ENCODE results near the gene VARS2. TPM values are rescaled to one million over a fixed set of nuclear protein-coding genes. Genes with fewer than 3 reads are reported as not detected.
"Not testable (repeated sequence)": the region's sequence is repeated elsewhere in the genome, so short reads cannot be mapped to it uniquely, and the experiment has no call there.

VARS2 gene
- total RNA-seq, 1 experiment from 2014 or later: 68.2 TPM

DNA sequence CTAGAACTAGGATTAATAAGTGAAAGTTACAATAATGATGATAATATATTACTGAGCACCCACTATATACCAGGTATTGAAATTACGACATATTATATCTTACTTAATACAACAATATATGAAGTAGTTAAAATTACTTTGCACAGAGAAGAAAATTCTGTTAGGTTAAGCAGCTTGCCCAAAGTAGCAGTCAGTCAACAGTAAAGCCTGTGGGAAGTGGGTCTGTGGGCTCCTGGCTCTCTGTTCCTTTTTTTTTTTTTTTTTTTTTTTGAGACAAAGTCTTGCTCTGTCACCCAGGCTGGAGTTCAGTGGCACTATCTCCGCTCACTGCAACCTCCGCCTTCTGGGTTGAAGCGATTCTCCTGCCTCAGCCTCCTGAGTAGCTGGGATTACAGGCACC, 10.8 kb upstream of the VARS2 start:
- H3K14ac ChIP-seq (ENCODE audit: insufficient read depth, low read length): no peak overlapping the region
- no peak overlapping the region for H3K23ac ChIP-seq (ENCODE audit: insufficient read length, low read depth, low read length)
- no peaks in the 10 kb centered on the region for H4K20me1 ChIP-seq (ENCODE audit: control insufficient read depth, insufficient read depth, insufficient read length)
- Mint-ChIP-seq H3K27me3 (ENCODE audit: low read depth) (no peaks in the 10 kb centered on the region; the same call in 1 of the 2 replicates), H3K4me1 (peaks cover 5 to 16% of the 10 kb centered on the region in 2 experiments), H3K36me3 (ENCODE audit: insufficient read depth in 1 of 3, low read depth in 3 of 3) (peaks cover 16 to 21% (median 21%) of the 10 kb centered on the region in 3 experiments; a peak in 6 of 7 replicates), H3K9me3 (no peaks in the 10 kb centered on the region), H3K4me3 (no peak overlapping the region), H3K27ac (no peak overlapping the region)
- no peak for TF ChIP-seq CTCF (conservative IDR thresholded peaks at IDR 0.05)
- H3K18ac ChIP-seq (ENCODE audit: insufficient read length, low read depth, low read length): no peak overlapping the region
- no peaks in the 10 kb centered on the region; the same call in 1 of the 2 replicates for H3K79me2 ChIP-seq (ENCODE audit: insufficient read depth, low read length)
- H2AK5ac ChIP-seq (ENCODE audit: insufficient read length, low read length): no peak overlapping the region
- no peak overlapping the region for H2AFZ ChIP-seq (ENCODE audit: low read length)
- H3K4me1 ChIP-seq (ENCODE audit: insufficient read depth, low read length): no peaks in the 10 kb centered on the region
- no peak overlapping the region for H2BK120ac ChIP-seq (ENCODE audit: low read depth, low read length, poor library complexity, severe bottlenecking)
- H4K8ac ChIP-seq (replicated peaks; ENCODE audit: insufficient read length, low read depth, low read length): no peak overlapping the region
- no peak overlapping the region for H3T11ph ChIP-seq (ENCODE audit: low read length)
- H3K56ac ChIP-seq (ENCODE audit: insufficient read length, low read depth, low read length): no peak overlapping the region
- H3K23me2 ChIP-seq (ENCODE audit: insufficient read length, low read depth, low read length, poor library complexity, severe bottlenecking): peaks cover 1% of the 10 kb centered on the region
- no peak overlapping the region for H2BK5ac ChIP-seq (ENCODE audit: insufficient read length, low read length)
- no peaks in the 10 kb centered on the region for H3K27me3 ChIP-seq (ENCODE audit: insufficient read depth, low read length)
- H3K4ac ChIP-seq (ENCODE audit: low read depth, low read length): no peak overlapping the region
- H4K91ac ChIP-seq (ENCODE audit: insufficient read length, low read depth, low read length): no peak overlapping the region
- DNase-seq: no peak
- no peak overlapping the region for H2BK15ac ChIP-seq (ENCODE audit: low read depth, low read length)
- no peak overlapping the region for H3K4me2 ChIP-seq (ENCODE audit: insufficient read depth, insufficient read length, low read length)
- H3K9ac ChIP-seq (ENCODE audit: extremely low read depth, insufficient read length, low read length): no peak overlapping the region
- H3K27ac ChIP-seq (ENCODE audit: insufficient read length, low read depth, low read length): no peak overlapping the region
- H2BK20ac ChIP-seq (ENCODE audit: low read depth, low read length, poor library complexity, severe bottlenecking): no peak overlapping the region
- H4K5ac ChIP-seq (ENCODE audit: insufficient read length, low read depth, low read length): no peak overlapping the region
- H3K9me3 ChIP-seq (ENCODE audit: control insufficient read depth, low read depth, low read length): no peaks in the 10 kb centered on the region
- H3K79me1 ChIP-seq (ENCODE audit: insufficient read depth, low read depth, low read length, poor library complexity, severe bottlenecking): no peaks in the 10 kb centered on the region
- no CpG with 5 or more reads among the region's 4 CpGs for WGBS (ENCODE audit: extremely low coverage, insufficient read length, low lambda C conversion rate)
- no peak overlapping the region for H2BK12ac ChIP-seq (ENCODE audit: insufficient read length, low read depth, low read length)

- not testable (repeated sequence) for H3K9me3 ChIP-seq (ENCODE audit: control insufficient read depth, low read depth, low read length); H2BK5ac ChIP-seq (ENCODE audit: insufficient read length, low read length); H3K14ac ChIP-seq (ENCODE audit: insufficient read depth, low read length); H3K23ac ChIP-seq (ENCODE audit: insufficient read length, low read depth, low read length); H4K20me1 ChIP-seq (ENCODE audit: control insufficient read depth, insufficient read depth, insufficient read length); H3K27me3 Mint-ChIP-seq (ENCODE audit: low read depth); H2BK120ac ChIP-seq (ENCODE audit: low read depth, low read length, poor library complexity, severe bottlenecking); H2BK15ac ChIP-seq (ENCODE audit: low read depth, low read length); H3T11ph ChIP-seq (ENCODE audit: low read length); H3K18ac ChIP-seq (ENCODE audit: insufficient read length, low read depth, low read length); DNase-seq; H3K79me2 ChIP-seq (ENCODE audit: insufficient read depth, low read length); H2BK20ac ChIP-seq (ENCODE audit: low read depth, low read length, poor library complexity, severe bottlenecking); H3K9ac ChIP-seq (ENCODE audit: extremely low read depth, insufficient read length, low read length); H2BK12ac ChIP-seq (ENCODE audit: insufficient read length, low read depth, low read length); H3K23me2 ChIP-seq (ENCODE audit: insufficient read length, low read depth, low read length, poor library complexity, severe bottlenecking); H4K5ac ChIP-seq (ENCODE audit: insufficient read length, low read depth, low read length); H2AFZ ChIP-seq (ENCODE audit: low read length); H4K8ac ChIP-seq (replicated peaks; ENCODE audit: insufficient read length, low read depth, low read length); H4K91ac ChIP-seq (ENCODE audit: insufficient read length, low read depth, low read length); H3K9me3 Mint-ChIP-seq; H3K56ac ChIP-seq (ENCODE audit: insufficient read length, low read depth, low read length); H3K79me1 ChIP-seq (ENCODE audit: insufficient read depth, low read depth, low read length, poor library complexity, severe bottlenecking); H3K4me1 ChIP-seq (ENCODE audit: insufficient read depth, low read length); H3K4ac ChIP-seq (ENCODE audit: low read depth, low read length); H3K27ac Mint-ChIP-seq; H3K27me3 ChIP-seq (ENCODE audit: insufficient read depth, low read length); H3K27ac ChIP-seq (ENCODE audit: insufficient read length, low read depth, low read length); H2AK5ac ChIP-seq (ENCODE audit: insufficient read length, low read length)
- Mint-ChIP-seq H3K4me1 (peaks cover 14 to 26% of the 10 kb centered on the region in 2 experiments), H3K36me3 (ENCODE audit: insufficient read depth in 1 of 3, low read depth in 3 of 3) (peaks cover 19 to 33% (median 32%) of the 10 kb centered on the region in 3 experiments), H3K4me3 (peak overlapping the region; percentile 99 to 100)
- no CpG with 5 or more reads among the region's 16 CpGs for WGBS (ENCODE audit: extremely low coverage, insufficient read length, low lambda C conversion rate)
- H3K4me2 ChIP-seq (ENCODE audit: insufficient read depth, insufficient read length, low read length): peak overlapping the region; percentile 3
These were observed 6.7 kb upstream of the VARS2 start for GRCh38 chr6:30907290-30907757.
